Measurements from ENCODE around the gene GAMT.

DNA sequence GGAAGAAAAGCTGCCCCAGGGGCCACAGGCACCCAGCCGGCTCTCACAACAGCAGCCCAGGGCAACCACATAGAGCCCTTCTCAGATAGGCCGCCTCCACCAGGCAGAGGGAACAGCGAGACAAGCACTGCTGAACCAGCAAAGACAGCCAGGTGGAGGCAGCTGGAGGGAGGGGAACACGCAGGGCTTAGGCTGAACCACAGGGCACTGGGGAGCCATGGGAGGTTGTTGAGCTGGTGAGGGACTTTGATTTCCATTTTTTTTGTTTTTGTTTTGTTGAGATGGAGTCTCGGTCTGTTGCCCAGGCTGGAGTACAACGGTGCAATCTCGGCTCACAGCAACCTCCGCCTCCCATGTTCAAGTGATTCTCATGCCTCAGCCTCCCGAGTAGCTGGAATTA, 3.5 kb downstream of the GAMT start:
- TF ChIP-seq GATA2 (IDR thresholded peaks at IDR 0.05; ENCODE audit: low read depth, low read length) (no peak), GATA3 (IDR thresholded peaks at IDR 0.05; ENCODE audit: low read depth, low read length) (no peak)
